Left ventricle myocardium superior (tissue), 1 donor: ENCODE results near the gene HOATZ. TPM values are rescaled to one million over a fixed set of nuclear protein-coding genes. Genes with fewer than 3 reads are reported as not detected.

Experiments used
- ATAC-seq: fragments of 200-7000 bp; cut with Tn5 transposase; one replicate; pipeline ENCODE4 v1.9.1; 2020; ENCODE audit warnings: mild to moderate bottlenecking, moderate library complexity
- DNase-seq: peaks from one replicate; pipeline ENCODE4 v3.0.0-alpha.2; 2020
- intact Hi-C: fragments of 100-400 bp; cut with micrococcal nuclease; formaldehyde crosslinking; loops from one replicate; pipeline ENCODE4 v1.11.0; 2022
- total RNA-seq: library from RNA; stranded (reverse); fragmentation: NEBNext Ultra II Directional; extraction: Animal tissue kit (Norgen Biotek cat#: 25700); gene quantifications from one replicate; pipeline ENCODE4 v1.2.1, GENCODE V29; 2021
- donor health status: DM: no; HTN: yes; CAD: no; lungs with severe emphysema.

The HOATZ gene
- total RNA-seq, 1 donor from 2014 or later, result not detected

- intact Hi-C loops, result no loop called here
- DNase-seq (no peak), ATAC-seq (no peak)
Observed at GRCh38 chr11:111518668-111519067, 4.1 kb downstream of the HOATZ start.

GRCh38 chr11:111520560-111520959 is 6.0 kb downstream of the HOATZ start:
- ATAC-seq (no peak), DNase-seq (no peak)
- intact Hi-C loops, result no loop called here

GRCh38 chr11:111521135-111521534 is 6.6 kb downstream of the HOATZ start:
- no peak for DNase-seq
- intact Hi-C loops, result no loop called here
- no peak for ATAC-seq

- DNase-seq (no peak), ATAC-seq (no peak)
- intact Hi-C loops, result no loop called here
Observed at GRCh38 chr11:111522426-111522825, 7.8 kb downstream of the HOATZ start.

GRCh38 chr11:111523343-111523742 is 8.8 kb downstream of the HOATZ start:
- intact Hi-C loops, result no loop called here
- DNase-seq (no peak), ATAC-seq (no peak)

GRCh38 chr11:111524056-111524455 is 9.5 kb downstream of the HOATZ start:
- intact Hi-C loops, result no loop called here
- DNase-seq, result no peak
- no peak for ATAC-seq

- no peak for ATAC-seq
- intact Hi-C loops, result no loop called here
- DNase-seq, result no peak
Observed at GRCh38 chr11:111525456-111525855, 10.9 kb downstream of the HOATZ start.

- ATAC-seq (no peak), DNase-seq (no peak)
- intact Hi-C loops, result no loop called here
Observed at GRCh38 chr11:111526501-111526900, 11.9 kb downstream of the HOATZ start.

GRCh38 chr11:111527279-111527678 is 12.7 kb downstream of the HOATZ start:
- no peak for ATAC-seq
- intact Hi-C loops, result no loop called here
- no peak for DNase-seq

- no peak for DNase-seq
- intact Hi-C loops, result no loop called here
Observed at GRCh38 chr11:111528557-111528956, 14.0 kb downstream of the HOATZ start.

GRCh38 chr11:111530091-111530490 is 15.5 kb downstream of the HOATZ start:
- DNase-seq (no peak), ATAC-seq (no peak)
- intact Hi-C loops, result no loop called here

More at GRCh38 chr11:111528557-111528956, 14.0 kb downstream of the HOATZ start:
- ATAC-seq, result no peak

- DNase-seq, result no peak
- no peak for ATAC-seq
- intact Hi-C loops, result no loop called here
Observed at GRCh38 chr11:111531136-111531535, 16.6 kb downstream of the HOATZ start.

- ATAC-seq (no peak), DNase-seq (no peak)
- intact Hi-C loops, result no loop called here
Observed at GRCh38 chr11:111531687-111532364, 17.2 kb downstream of the HOATZ start.

GRCh38 chr11:111532365-111532709 is 17.8 kb downstream of the HOATZ start:
- intact Hi-C loops, result no loop called here
- DNase-seq (no peak), ATAC-seq (no peak)

GRCh38 chr11:111535281-111535680 is 20.7 kb downstream of the HOATZ start:
- ATAC-seq (no peak), DNase-seq (no peak)
- intact Hi-C loops, result no loop called here

- intact Hi-C loops, result no loop called here
- no peak for ATAC-seq
- DNase-seq, result no peak
Observed at GRCh38 chr11:111537336-111537860, 22.8 kb downstream of the HOATZ start.

GRCh38 chr11:111538407-111539114 is 24.0 kb downstream of the HOATZ start:
- DNase-seq (no peak), ATAC-seq (no peak)
- intact Hi-C loops, result no loop called here

- DNase-seq (no peak), ATAC-seq (no peak)
- intact Hi-C loops, result no loop called here
Observed at GRCh38 chr11:111539426-111540113, 25.0 kb downstream of the HOATZ start.

- ATAC-seq (peak; percentile 62), DNase-seq (peak; percentile 61)
- intact Hi-C loops, result no loop called here
Observed at GRCh38 chr11:111540114-111540936, 25.7 kb downstream of the HOATZ start, which contains the start of gene LAYN. TSS of gene LAYN (plus strand) at chr11:111540720. CDS start at chr11:111540844, 124 bp downstream.
